Trophoblast cell (in vitro differentiated cells and primary cell): Measurements from ENCODE around the gene SERPINE2.
A peak's percentile ranks its signal among the peaks of the same experiment; 100 is the strongest.
"Not testable (repeated sequence)": the region's sequence is repeated elsewhere in the genome, so short reads cannot be mapped to it uniquely, and the experiment has no call there.

Source experiments
- DNase-seq, 2 donors: peaks; one replicate each; pipeline ENCODE4 v3.0.0-alpha.2; 2016
- H2AFZ ChIP-seq: 2 replicates; pipeline ENCODE4 v1.6.1; 2013; ENCODE audit warnings: low read length, moderate library complexity, mild to moderate bottlenecking; ENCODE audit not compliant: insufficient read depth, poor library complexity
- H2AK5ac ChIP-seq: 2 replicates; pipeline ENCODE4 v1.6.1; 2013; ENCODE audit warnings: mild to moderate bottlenecking, low read length
- H2BK120ac ChIP-seq: 2 replicates; pipeline ENCODE4 v1.6.1; 2013; ENCODE audit warnings: low read length, mild to moderate bottlenecking, moderate library complexity; ENCODE audit not compliant: insufficient read depth, poor library complexity
- H2BK12ac ChIP-seq: 2 replicates; pipeline ENCODE4 v1.6.1; 2013; ENCODE audit warnings: mild to moderate bottlenecking, low read length, moderate library complexity
- H2BK5ac ChIP-seq: 2 replicates; pipeline ENCODE4 v1.6.1; 2013; ENCODE audit warnings: low read length, low read depth, moderate library complexity, mild to moderate bottlenecking; ENCODE audit not compliant: poor library complexity
- H3K14ac ChIP-seq: 2 replicates; pipeline ENCODE4 v1.6.1; 2013; ENCODE audit warnings: mild to moderate bottlenecking, low read length
- H3K18ac ChIP-seq: 2 replicates; pipeline ENCODE4 v1.6.1; 2013; ENCODE audit warnings: mild to moderate bottlenecking, low read length
- H3K23ac ChIP-seq: 2 replicates; pipeline ENCODE4 v1.6.1; 2013; ENCODE audit warnings: low read length
- H3K27ac ChIP-seq: 2 replicates; pipeline ENCODE4 v1.5.1; 2013; ENCODE audit warnings: low read depth, mild to moderate bottlenecking, inconsistent platforms, low read length, moderate library complexity
- H3K27me3 ChIP-seq: 2 replicates; pipeline ENCODE4 v1.6.1; 2013; ENCODE audit warnings: inconsistent platforms, mild to moderate bottlenecking, low read length, moderate library complexity; ENCODE audit not compliant: insufficient read depth
- H3K36me3 ChIP-seq, 2 experiments: 1 replicate in 1 of 2; 2 replicates in 1 of 2; pipeline ENCODE4 v1.6.1; 2013; ENCODE audit warnings: low read length in 2 of 2, mild to moderate bottlenecking in 2 of 2, moderate library complexity in 1 of 2; ENCODE audit not compliant: insufficient read depth in 2 of 2, control insufficient read depth in 1 of 2
- H3K4ac ChIP-seq: 2 replicates; pipeline ENCODE4 v1.6.1; 2013; ENCODE audit warnings: low read depth, mild to moderate bottlenecking, low read length, moderate library complexity
- H3K4me1 ChIP-seq, 2 experiments: 1 replicate in 1 of 2; 2 replicates in 1 of 2; pipeline ENCODE4 v1.6.1; 2013; ENCODE audit warnings: low read length in 2 of 2, mild to moderate bottlenecking in 2 of 2, moderate library complexity in 1 of 2; ENCODE audit not compliant: insufficient read depth in 2 of 2, control insufficient read depth in 1 of 2
- H3K4me2 ChIP-seq: 2 replicates; pipeline ENCODE4 v1.6.1; 2013; ENCODE audit warnings: inconsistent platforms, mild to moderate bottlenecking, low read length, moderate library complexity
- H3K4me3 ChIP-seq: 2 replicates; pipeline ENCODE4 v1.5.1; 2013; ENCODE audit warnings: mild to moderate bottlenecking, low read depth, low read length, inconsistent platforms
- H3K79me1 ChIP-seq: one replicate; pipeline ENCODE4 v1.6.1; 2013; ENCODE audit warnings: low read length
- H3K79me2 ChIP-seq: 2 replicates; pipeline ENCODE4 v1.6.1; 2013; ENCODE audit warnings: low read length, mild to moderate bottlenecking; ENCODE audit not compliant: control insufficient read depth, insufficient read depth, poor library complexity
- H3K9ac ChIP-seq: 2 replicates; pipeline ENCODE4 v1.6.1; 2013; ENCODE audit warnings: mild to moderate bottlenecking, low read length
- H3K9me3 ChIP-seq: 2 replicates; pipeline ENCODE4 v1.6.1; 2013; ENCODE audit warnings: low read depth, mild to moderate bottlenecking, control low read depth, inconsistent platforms, low read length; ENCODE audit not compliant: insufficient read depth
- H4K12ac ChIP-seq: 2 replicates; pipeline ENCODE4 v1.6.1; 2013; ENCODE audit warnings: low read depth, mild to moderate bottlenecking, low read length, moderate library complexity
- H4K8ac ChIP-seq: 2 replicates; pipeline ENCODE4 v1.6.1; 2013; ENCODE audit warnings: low read depth, mild to moderate bottlenecking, low read length, moderate library complexity
- H4K91ac ChIP-seq: one replicate; pipeline ENCODE4 v1.6.1; 2013; ENCODE audit warnings: low read depth, mild to moderate bottlenecking, low read length, moderate library complexity
- WGBS: extraction: QIAGEN DNeasy Blood & Tissue Kit; methylation state at CpG from one replicate; pipeline ENCODE4 v1.1.7; 2013; ENCODE audit warnings: missing lambda C conversion rate; ENCODE audit not compliant: insufficient read length, insufficient coverage; ENCODE audit errors: extremely low coverage; 5-methylcytosine and 5-hydroxymethylcytosine counted together

Gene SERPINE2

DNA sequence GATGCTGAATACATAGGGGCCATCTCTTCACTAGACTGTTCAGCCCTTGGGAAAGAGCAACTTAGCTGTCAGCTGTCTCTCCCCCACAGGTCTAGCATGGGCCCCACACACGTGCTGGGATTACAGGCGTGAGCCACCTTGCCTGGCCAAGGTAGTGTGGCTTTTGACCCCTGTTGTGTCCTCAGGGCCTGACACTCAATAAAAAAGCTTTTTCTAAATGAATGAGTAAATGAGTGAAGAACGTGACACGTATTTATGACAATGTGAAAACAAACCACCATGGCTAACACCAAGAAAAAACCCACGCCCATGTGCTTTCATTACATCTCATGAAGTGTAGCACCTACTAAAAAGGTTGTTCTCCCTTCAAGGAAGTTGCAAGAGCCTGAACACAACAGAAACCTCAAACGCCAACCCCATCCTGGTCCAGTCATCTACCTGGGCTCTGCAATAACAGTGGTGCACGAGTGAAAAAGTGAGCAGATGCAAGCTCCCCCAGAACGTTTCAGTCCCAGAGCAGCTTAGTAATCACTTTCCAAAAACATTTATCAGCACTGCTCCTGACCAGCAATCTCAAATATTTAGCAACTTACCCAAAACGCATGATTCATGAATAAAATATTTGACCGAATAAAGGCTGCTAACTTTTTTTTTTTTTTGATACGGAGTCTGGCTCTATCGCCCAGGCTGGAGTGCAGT is 97.4 kb downstream of the SERPINE2 start:
- Histone ChIP-seq H2BK12ac (no peak overlapping the region), H3K14ac (no peak overlapping the region), H3K4me2 (no peak overlapping the region), H4K12ac (no peak overlapping the region), H3K27ac (no peak overlapping the region), H3K9me3 (no peaks in the 10 kb centered on the region), H4K8ac (no peak overlapping the region), H2AK5ac (no peak overlapping the region), H2BK120ac (no peak overlapping the region), H2AFZ (no peak overlapping the region), H3K79me2 (peaks cover 16% of the 10 kb centered on the region), H2BK5ac (no peak overlapping the region), H3K79me1 (peaks cover 10% of the 10 kb centered on the region), H3K4ac (peak overlapping the region; percentile 43), H3K23ac (no peak overlapping the region), H3K4me3 (no peak overlapping the region), H3K36me3 (no peaks in the 10 kb centered on the region), H3K18ac (peak overlapping the region; percentile 20), H3K4me1 (no peaks in the 10 kb centered on the region), H4K91ac (no peak overlapping the region), H3K9ac (no peak overlapping the region), H3K27me3 (no peaks in the 10 kb centered on the region)
- no peak for DNase-seq
- no CpG with 5 or more reads among the region's 12 CpGs for WGBS

DNA sequence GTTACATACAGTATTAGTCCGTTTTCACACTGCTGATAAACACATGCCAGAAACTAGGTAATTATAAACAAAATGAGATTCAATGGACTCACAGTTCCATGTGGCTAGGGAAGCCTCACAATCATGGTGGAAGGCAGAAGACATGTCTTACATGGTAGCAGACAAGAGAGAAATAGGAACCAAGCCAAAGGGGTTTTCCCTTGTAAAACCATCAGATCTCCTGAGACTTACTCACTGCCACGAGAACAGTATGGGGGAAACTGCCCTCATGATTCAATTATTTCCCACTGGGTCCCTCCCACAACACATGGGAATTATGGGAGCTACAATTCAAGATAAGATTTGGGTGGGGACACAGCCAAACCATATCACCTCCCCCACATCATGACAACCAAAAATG is 99.6 kb downstream of the SERPINE2 start:
- H3K23ac ChIP-seq, H3K14ac ChIP-seq, H4K12ac ChIP-seq, H3K27me3 ChIP-seq, H3K18ac ChIP-seq, H3K27ac ChIP-seq, H2BK120ac ChIP-seq, H3K4me1 ChIP-seq, H3K79me1 ChIP-seq, H3K4me2 ChIP-seq, H3K36me3 ChIP-seq, H3K79me2 ChIP-seq, H2BK5ac ChIP-seq, H2AK5ac ChIP-seq, H3K9ac ChIP-seq, H2BK12ac ChIP-seq, H4K91ac ChIP-seq, H3K9me3 ChIP-seq, H3K4me3 ChIP-seq, H2AFZ ChIP-seq, H4K8ac ChIP-seq: not testable (repeated sequence)
- peak in 1 of 2 donors; percentile 9 for DNase-seq
- peak overlapping the region; percentile 40 for H3K4ac ChIP-seq
- no CpG with 5 or more reads among the region's 2 CpGs for WGBS

DNA sequence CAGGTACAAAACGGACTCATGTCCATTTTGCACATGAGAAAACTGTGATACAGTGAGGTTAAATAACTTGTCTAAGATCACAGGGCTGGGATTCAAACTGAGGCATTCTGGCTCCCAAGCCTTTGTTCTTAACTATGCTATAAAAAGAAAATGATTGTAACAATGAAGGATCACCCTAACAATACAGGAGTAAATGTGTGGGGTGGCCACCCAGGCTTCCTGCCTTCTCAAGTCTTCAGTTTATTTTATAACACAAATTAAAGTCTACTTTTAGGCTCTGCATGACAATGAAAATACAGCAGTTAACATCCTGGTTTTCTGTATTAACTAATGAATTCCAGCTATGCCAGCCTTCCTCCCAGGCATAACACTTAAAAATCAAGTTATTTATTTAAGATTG is 101.6 kb downstream of the SERPINE2 start:
- Histone ChIP-seq H3K79me1 (no peaks in the 10 kb centered on the region), H2AK5ac (no peak overlapping the region), H3K4me3 (no peak overlapping the region), H3K4ac (no peak overlapping the region), H3K36me3 (no peaks in the 10 kb centered on the region), H4K91ac (no peak overlapping the region), H3K23ac (no peak overlapping the region), H2BK12ac (no peak overlapping the region), H2BK120ac (no peak overlapping the region), H3K9ac (no peak overlapping the region), H3K79me2 (peaks cover 7% of the 10 kb centered on the region), H3K4me2 (no peak overlapping the region), H3K27me3 (no peaks in the 10 kb centered on the region), H3K4me1 (peaks cover 0 to 3% of the 10 kb centered on the region in 2 experiments), H4K8ac (no peak overlapping the region), H4K12ac (no peak overlapping the region), H3K14ac (no peak overlapping the region), H3K9me3 (no peaks in the 10 kb centered on the region), H3K18ac (no peak overlapping the region), H2AFZ (no peak overlapping the region), H2BK5ac (no peak overlapping the region), H3K27ac (no peak overlapping the region)
- WGBS, result no CpG with 5 or more reads among the region's 1 CpG
- DNase-seq, result no peak

DNA sequence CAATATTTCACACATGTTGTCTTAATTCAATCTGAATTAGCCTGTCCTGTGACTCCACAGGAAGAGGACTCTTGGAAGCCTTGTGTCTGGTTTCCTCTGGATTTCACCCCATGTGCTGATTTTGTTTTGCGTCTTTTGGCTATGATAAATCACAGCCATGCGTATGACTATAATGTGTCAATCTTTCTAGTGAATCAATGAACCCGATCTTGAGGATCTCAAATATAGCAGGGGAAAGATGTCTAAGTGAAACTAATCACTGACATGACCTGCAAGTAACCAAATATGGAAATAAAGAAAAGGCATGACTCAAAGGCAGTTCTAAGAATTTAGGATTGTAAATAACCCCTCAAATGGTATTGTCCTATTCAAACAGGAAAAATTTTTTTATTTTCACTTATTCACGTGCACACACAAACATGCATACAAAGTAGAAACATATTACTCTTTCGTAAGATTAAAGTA is 102.2 kb downstream of the SERPINE2 start:
- Histone ChIP-seq H3K27me3 (no peaks in the 10 kb centered on the region), H3K4me1 (peaks cover 0 to 3% of the 10 kb centered on the region in 2 experiments), H3K9me3 (no peaks in the 10 kb centered on the region), H3K79me1 (no peaks in the 10 kb centered on the region), H4K12ac (no peak overlapping the region), H4K8ac (no peak overlapping the region), H3K4me2 (no peak overlapping the region), H2BK120ac (no peak overlapping the region), H3K4ac (no peak overlapping the region), H2AFZ (no peak overlapping the region), H4K91ac (no peak overlapping the region), H3K23ac (no peak overlapping the region), H3K36me3 (no peaks in the 10 kb centered on the region), H2AK5ac (no peak overlapping the region), H3K18ac (no peak overlapping the region), H2BK5ac (no peak overlapping the region), H3K4me3 (no peak overlapping the region), H3K9ac (no peak overlapping the region), H3K27ac (no peak overlapping the region), H3K14ac (no peak overlapping the region), H2BK12ac (no peak overlapping the region), H3K79me2 (peaks cover 6% of the 10 kb centered on the region)
- no peak for DNase-seq
- no CpG with 5 or more reads among the region's 5 CpGs for WGBS
